Peyer's patch (tissue), 4 donors: Measurements from ENCODE around the gene RPTOR. TPM values are rescaled to one million over a fixed set of nuclear protein-coding genes. Genes with fewer than 3 reads are reported as not detected.

ENCODE experiments used
- DNase-seq, 3 donors: peaks; one replicate each; pipeline ENCODE4 v3.0.0-alpha.2; 2017 to 2019
- H3K27ac ChIP-seq, 4 donors: fragments of 200-600 bp; sonication (generic); one replicate each; pipeline ENCODE4 v1.5.1; 2016 to 2019
- H3K27me3 ChIP-seq, 2 donors: fragments of 200-600 bp; sonication (generic); one replicate each; pipeline ENCODE4 v1.5.1; 2019
- H3K36me3 ChIP-seq, 3 donors: fragments of 200-600 bp; sonication (generic); one replicate each; pipeline ENCODE4 v1.5.1; 2016 to 2019
- H3K4me1 ChIP-seq, 4 donors: fragments of 200-600 bp; sonication (generic); one replicate each; pipeline ENCODE4 v1.5.1; 2016 to 2019
- H3K4me3 ChIP-seq, 4 donors: fragments of 200-600 bp; sonication (generic); 1 replicate in 3 of 4; 2 replicates in 1 of 4; pipeline ENCODE4 v1.5.1; 2016 to 2019; ENCODE audit warnings: mild to moderate bottlenecking in 1 of 4
- H3K9me3 ChIP-seq, 4 donors: fragments of 200-600 bp; sonication (generic); one replicate each; pipeline ENCODE4 v1.5.1; 2016 to 2019; ENCODE audit warnings: mild to moderate bottlenecking in 1 of 4
- POLR2A ChIP-seq, 2 donors: fragments of 450-650 bp; IDR thresholded peaks; one replicate each; pipeline ENCODE4 v1.5.1; 2017; ENCODE audit warnings: antibody characterized with exemption in 2 of 2, mild to moderate bottlenecking in 2 of 2, moderate library complexity in 2 of 2
- total RNA-seq, 4 donors: library from RNA; depleted of rRNA; stranded (reverse); fragments of >200 nt; gene quantifications; one replicate each; pipeline ENCODE4 v1.1.0, GENCODE V29; 2016
- TF ChIP-seq, protein P1 (sequence below), 6 experiments: fragments of 450-650 bp in 4 of 6; fragments of 200-600 bp in 2 of 6; sonication (generic) in 1 of 6; IDR thresholded peaks; one replicate each; pipeline ENCODE4 v1.5.1; 2017 to 2019; ENCODE audit warnings: antibody characterized with exemption in 6 of 6, mild to moderate bottlenecking in 3 of 6, moderate library complexity in 1 of 6

The RPTOR gene
- total RNA-seq, 4 donors from 2014 or later, result 42.4 to 73.6 (median 64.2) TPM

DNA sequence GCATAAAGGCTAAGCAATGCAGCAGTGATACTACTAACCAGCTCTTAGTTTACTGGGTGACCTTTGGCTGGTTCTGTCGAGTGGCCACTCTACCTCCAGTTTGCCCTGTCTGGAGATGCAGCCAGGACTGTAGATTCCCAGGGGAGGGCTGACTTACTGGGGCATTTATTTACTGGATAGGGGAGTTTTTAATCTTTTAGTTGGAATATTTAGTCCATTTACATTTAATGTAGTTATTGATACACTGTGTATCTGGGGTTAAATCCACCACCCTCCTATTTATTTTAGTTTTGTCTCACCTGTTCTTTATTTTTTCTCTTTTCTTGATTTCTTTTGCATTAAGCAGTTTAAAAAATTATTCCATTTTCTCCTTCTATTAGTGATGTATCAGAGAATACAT lies 112.9 kb downstream of the RPTOR start:
- DNase-seq, result no peak
- Histone ChIP-seq H3K36me3 (no peaks in the 10 kb centered on the region), H3K4me3 (no peak overlapping the region), H3K27me3 (no peaks in the 10 kb centered on the region), H3K9me3 (no peaks in the 10 kb centered on the region), H3K27ac (no peak overlapping the region), H3K4me1 (peaks cover 0 to 7% (median 0%) of the 10 kb centered on the region in 4 donors)
- no peak for TF ChIP-seq POLR2A (IDR thresholded peaks at IDR 0.05)
- TF ChIP-seq, protein P1, sequence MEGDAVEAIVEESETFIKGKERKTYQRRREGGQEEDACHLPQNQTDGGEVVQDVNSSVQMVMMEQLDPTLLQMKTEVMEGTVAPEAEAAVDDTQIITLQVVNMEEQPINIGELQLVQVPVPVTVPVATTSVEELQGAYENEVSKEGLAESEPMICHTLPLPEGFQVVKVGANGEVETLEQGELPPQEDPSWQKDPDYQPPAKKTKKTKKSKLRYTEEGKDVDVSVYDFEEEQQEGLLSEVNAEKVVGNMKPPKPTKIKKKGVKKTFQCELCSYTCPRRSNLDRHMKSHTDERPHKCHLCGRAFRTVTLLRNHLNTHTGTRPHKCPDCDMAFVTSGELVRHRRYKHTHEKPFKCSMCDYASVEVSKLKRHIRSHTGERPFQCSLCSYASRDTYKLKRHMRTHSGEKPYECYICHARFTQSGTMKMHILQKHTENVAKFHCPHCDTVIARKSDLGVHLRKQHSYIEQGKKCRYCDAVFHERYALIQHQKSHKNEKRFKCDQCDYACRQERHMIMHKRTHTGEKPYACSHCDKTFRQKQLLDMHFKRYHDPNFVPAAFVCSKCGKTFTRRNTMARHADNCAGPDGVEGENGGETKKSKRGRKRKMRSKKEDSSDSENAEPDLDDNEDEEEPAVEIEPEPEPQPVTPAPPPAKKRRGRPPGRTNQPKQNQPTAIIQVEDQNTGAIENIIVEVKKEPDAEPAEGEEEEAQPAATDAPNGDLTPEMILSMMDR (IDR thresholded peaks at IDR 0.05), result no peak

DNA sequence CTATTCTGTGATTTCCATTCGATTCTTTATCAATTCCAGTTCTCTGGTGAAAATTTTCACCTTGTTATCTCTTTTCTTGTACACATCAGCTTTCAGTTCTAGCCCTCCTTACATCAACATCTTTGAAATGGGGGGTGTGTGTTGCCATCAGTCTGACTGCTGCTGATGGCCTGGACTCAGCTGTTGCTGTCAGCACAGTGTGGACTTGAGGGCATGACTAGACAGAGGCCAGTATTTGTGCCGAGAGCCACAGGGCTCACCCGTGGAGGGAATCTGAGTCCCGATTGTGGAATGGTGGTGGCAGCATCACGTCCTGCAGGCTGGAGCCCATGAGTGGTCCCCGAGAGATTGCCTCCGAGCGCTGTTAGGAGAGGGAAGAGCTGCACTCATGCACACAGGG lies 114.2 kb downstream of the RPTOR start:
- TF ChIP-seq, protein P1 (IDR thresholded peaks at IDR 0.05), result no peak
- no peak for TF ChIP-seq POLR2A (IDR thresholded peaks at IDR 0.05)
- Histone ChIP-seq H3K36me3 (no peaks in the 10 kb centered on the region), H3K27ac (no peak overlapping the region), H3K4me1 (peaks cover 0 to 9% (median 2%) of the 10 kb centered on the region in 4 donors), H3K4me3 (no peak overlapping the region), H3K27me3 (no peaks in the 10 kb centered on the region), H3K9me3 (no peaks in the 10 kb centered on the region)
- peak in 1 of 3 donors; percentile 29 for DNase-seq

DNA sequence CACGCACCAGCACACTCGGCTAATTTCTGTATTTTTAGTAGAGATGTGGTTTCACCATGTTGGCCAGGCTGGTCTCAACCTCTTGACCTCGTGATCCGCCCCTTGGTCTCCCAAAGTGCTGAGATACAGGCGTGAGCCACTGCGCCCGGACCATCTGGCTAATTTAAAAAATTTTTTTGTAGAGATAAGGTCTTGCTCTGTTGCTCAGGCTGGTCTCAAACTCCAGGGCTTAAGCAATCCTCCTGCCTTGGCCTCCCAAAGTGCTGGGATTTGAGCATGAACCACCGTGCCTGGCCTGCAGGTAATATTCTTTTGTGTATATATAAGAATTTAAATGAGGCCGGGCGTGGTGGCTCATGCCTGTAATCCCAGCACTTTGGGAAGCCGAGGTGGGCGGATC lies 115.0 kb downstream of the RPTOR start:
- Histone ChIP-seq H3K9me3 (no peaks in the 10 kb centered on the region), H3K36me3 (no peaks in the 10 kb centered on the region), H3K4me3 (no peak overlapping the region), H3K4me1 (peaks cover 0 to 14% (median 5%) of the 10 kb centered on the region in 4 donors), H3K27me3 (no peaks in the 10 kb centered on the region), H3K27ac (no peak overlapping the region)
- TF ChIP-seq POLR2A (IDR thresholded peaks at IDR 0.05), result no peak
- TF ChIP-seq, protein P1 (IDR thresholded peaks at IDR 0.05), result no peak
- peak in 1 of 3 donors; percentile 37 for DNase-seq

DNA sequence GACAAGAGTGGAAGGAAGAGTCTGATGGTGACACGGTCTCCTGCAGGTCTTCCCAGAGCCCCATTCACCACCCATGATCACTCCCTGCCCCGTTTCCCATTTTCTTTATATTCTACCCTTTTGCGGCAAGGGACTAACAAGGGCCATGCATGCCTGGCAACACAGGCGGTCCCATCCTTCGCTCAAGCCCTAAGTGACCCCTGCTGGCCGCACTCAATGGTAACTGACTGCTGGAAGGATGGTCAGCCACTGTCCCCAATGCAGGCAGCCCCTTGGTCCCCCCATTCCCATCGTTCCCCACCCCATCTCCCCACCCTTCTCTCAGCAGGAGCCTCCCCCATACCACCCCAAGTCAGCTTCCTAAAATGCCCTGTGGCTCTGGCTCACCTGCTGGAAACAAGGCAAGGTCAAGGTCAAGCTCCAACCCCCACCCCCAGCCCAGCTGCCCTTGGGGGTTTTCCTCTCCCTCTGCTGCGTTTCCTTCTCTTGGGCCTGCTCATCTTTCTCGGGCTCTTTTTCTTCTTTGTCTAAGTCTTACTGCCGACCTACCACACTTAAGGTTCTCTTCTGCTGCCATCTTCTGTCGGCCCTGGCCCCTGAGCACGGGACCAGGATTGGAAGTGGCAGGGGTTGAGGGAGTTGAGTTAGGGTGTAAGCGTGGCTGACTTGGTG lies 116.0 kb downstream of the RPTOR start:
- no peaks in the 10 kb centered on the region for H3K27me3 ChIP-seq
- peaks cover 0 to 15% (median 6%) of the 10 kb centered on the region in 4 donors for H3K4me1 ChIP-seq
- H3K36me3 ChIP-seq, result no peaks in the 10 kb centered on the region
- no peak for TF ChIP-seq POLR2A (IDR thresholded peaks at IDR 0.05)
- TF ChIP-seq, protein P1 (IDR thresholded peaks at IDR 0.05), result no peak
- DNase-seq, result peak in 1 of 3 donors; percentile 15
- no peak overlapping the region for H3K27ac ChIP-seq
- H3K4me3 ChIP-seq, result no peak overlapping the region
- H3K9me3 ChIP-seq, result no peaks in the 10 kb centered on the region

DNA sequence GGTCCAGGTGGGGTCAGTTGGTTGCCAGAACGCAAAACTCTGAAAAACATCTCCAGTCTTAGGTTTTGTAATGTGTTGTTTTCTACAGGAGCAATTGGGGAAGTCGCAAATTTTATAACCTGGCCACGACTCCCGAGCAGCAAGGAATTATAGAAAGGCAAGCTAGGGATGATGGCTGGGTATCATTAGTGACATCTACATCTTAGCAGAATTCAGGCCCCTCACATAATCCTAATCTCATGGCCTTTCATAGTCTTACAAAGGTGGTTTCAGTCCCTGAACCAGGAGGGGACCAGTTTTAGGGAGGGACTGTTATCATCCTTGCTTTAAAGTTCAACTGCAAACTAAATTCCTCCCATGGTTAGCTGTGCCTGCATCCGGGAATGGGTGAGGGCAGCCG lies 117.9 kb downstream of the RPTOR start:
- no peak overlapping the region for H3K4me3 ChIP-seq
- peak in 1 of 3 donors; percentile 8 for DNase-seq
- no peaks in the 10 kb centered on the region for H3K27me3 ChIP-seq
- peaks cover 0 to 19% (median 6%) of the 10 kb centered on the region in 4 donors for H3K4me1 ChIP-seq
- H3K36me3 ChIP-seq, result no peaks in the 10 kb centered on the region
- TF ChIP-seq POLR2A (IDR thresholded peaks at IDR 0.05), result no peak
- TF ChIP-seq, protein P1 (IDR thresholded peaks at IDR 0.05), result no peak
- no peaks in the 10 kb centered on the region for H3K9me3 ChIP-seq
- no peak overlapping the region for H3K27ac ChIP-seq
